HL-60 (cell line): ENCODE data around the gene THPO.

Experiments used
- TF ChIP-seq, protein P1 (sequence below): IDR thresholded peaks from one replicate; pipeline ENCODE4 v1.5.1; 2011; ENCODE audit warnings: low read length, control low read depth, inconsistent platforms; ENCODE audit not compliant: insufficient read depth
- TF ChIP-seq, protein P2 (sequence below): IDR thresholded peaks from 2 replicates; pipeline ENCODE4 v1.6.1; 2012; ENCODE audit warnings: low read depth; ENCODE audit not compliant: insufficient replicate concordance

DNA sequence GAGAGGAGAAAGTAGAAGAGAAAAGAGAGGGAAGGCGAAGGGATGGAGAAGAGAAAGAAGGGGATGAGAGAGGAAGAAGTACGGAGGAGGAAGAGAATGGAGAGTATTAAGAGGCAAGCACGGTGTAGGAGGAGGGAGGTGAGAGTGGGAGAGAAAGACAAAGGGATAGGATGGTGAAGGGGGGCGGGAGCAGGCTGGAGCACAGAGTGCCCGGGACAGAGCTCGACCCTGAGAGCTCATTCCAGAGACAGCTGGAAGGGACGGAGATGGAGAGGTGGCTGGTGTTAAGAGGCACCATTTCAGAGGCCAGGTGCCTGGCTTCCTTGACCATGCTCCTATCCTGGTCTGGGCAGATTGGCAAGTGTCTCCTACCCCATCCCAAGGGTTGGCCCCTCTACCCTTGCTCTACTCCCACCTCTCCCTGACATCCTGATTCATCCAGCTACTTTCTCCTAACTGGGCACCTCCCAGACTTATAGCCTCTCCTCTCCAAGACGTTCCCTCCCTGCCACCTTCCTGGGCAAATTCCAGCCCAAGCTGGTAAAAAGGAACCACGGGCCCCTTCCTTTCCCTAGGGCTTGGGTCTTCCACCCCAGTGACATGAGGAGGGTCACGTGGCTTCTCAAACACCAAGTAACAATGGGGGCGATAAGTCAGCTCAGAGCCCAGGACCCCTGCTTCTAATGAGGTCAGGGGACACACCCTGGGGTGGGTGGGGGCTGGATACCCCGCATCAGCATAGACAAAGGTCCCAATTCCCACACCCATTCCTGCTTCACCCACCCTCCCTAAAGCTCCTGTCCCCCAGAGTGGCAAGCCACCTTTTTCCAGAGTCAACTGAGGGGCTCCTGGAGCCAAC, 17.7 kb downstream of the THPO start:
- TF ChIP-seq, protein P1, sequence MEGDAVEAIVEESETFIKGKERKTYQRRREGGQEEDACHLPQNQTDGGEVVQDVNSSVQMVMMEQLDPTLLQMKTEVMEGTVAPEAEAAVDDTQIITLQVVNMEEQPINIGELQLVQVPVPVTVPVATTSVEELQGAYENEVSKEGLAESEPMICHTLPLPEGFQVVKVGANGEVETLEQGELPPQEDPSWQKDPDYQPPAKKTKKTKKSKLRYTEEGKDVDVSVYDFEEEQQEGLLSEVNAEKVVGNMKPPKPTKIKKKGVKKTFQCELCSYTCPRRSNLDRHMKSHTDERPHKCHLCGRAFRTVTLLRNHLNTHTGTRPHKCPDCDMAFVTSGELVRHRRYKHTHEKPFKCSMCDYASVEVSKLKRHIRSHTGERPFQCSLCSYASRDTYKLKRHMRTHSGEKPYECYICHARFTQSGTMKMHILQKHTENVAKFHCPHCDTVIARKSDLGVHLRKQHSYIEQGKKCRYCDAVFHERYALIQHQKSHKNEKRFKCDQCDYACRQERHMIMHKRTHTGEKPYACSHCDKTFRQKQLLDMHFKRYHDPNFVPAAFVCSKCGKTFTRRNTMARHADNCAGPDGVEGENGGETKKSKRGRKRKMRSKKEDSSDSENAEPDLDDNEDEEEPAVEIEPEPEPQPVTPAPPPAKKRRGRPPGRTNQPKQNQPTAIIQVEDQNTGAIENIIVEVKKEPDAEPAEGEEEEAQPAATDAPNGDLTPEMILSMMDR: no peak
- TF ChIP-seq, protein P2, sequence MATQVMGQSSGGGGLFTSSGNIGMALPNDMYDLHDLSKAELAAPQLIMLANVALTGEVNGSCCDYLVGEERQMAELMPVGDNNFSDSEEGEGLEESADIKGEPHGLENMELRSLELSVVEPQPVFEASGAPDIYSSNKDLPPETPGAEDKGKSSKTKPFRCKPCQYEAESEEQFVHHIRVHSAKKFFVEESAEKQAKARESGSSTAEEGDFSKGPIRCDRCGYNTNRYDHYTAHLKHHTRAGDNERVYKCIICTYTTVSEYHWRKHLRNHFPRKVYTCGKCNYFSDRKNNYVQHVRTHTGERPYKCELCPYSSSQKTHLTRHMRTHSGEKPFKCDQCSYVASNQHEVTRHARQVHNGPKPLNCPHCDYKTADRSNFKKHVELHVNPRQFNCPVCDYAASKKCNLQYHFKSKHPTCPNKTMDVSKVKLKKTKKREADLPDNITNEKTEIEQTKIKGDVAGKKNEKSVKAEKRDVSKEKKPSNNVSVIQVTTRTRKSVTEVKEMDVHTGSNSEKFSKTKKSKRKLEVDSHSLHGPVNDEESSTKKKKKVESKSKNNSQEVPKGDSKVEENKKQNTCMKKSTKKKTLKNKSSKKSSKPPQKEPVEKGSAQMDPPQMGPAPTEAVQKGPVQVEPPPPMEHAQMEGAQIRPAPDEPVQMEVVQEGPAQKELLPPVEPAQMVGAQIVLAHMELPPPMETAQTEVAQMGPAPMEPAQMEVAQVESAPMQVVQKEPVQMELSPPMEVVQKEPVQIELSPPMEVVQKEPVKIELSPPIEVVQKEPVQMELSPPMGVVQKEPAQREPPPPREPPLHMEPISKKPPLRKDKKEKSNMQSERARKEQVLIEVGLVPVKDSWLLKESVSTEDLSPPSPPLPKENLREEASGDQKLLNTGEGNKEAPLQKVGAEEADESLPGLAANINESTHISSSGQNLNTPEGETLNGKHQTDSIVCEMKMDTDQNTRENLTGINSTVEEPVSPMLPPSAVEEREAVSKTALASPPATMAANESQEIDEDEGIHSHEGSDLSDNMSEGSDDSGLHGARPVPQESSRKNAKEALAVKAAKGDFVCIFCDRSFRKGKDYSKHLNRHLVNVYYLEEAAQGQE: no peak
